HG03060 (cell line): ENCODE data around the gene ITPK1.

Experiments used
- ATAC-seq: cut with Tn5 transposase; IDR thresholded peaks from one replicate; pipeline ENCODE4 v1.9.1; 2021; ENCODE audit warnings: low read depth, moderate number of reproducible peaks; ENCODE audit not compliant: unreplicated experiment

Gene ITPK1

GRCh38 chr14:93045965-93046704 is 69.6 kb downstream of the ITPK1 start:
- no peak for ATAC-seq

DNA sequence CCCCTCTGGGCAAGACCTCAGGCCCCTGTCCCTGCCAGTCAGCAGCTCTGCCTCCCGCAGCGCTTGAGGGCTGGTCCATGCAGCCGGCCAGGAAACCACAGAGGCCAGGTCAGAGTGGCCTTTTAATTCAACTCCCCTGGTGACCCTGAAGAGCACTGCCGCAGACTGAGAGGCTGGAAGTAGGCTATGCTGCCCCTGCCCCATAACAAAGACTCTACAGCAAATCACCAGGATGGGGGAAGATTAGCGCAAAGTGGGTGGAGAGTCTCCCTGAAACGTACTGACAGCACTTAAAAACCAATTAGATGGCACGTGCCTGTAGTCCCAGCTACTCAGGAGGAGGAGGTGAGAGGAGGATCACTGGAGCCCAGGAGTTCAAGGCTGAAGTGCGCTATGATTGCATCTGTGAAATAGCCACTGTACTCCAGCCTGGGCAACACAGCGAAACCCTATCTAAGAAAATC is 70.5 kb downstream of the ITPK1 start:
- ATAC-seq, result no peak

DNA sequence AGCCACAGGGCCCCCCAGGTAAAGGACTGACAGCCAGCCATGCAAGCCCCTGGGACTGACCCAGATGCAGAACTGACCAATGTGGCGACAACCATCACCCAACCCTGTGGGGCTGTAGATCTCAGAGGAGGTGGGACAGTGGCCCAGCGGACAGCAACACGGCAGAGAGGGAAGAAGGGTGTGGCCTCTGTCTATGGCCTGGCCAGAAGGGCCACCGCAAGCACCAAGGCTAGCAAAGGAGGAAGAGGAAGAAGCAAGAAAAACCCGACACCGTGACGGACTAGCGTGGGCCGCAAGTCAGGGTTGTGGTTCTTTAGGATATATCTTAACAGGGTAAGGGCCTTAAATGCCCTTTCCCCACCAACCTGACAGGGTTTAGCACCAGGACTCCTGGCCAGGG is 71.2 kb downstream of the ITPK1 start:
- ATAC-seq, result no peak

- no peak for ATAC-seq
Observed at GRCh38 chr14:93044121-93044520, 71.6 kb downstream of the ITPK1 start.

GRCh38 chr14:93042968-93043940 is 72.5 kb downstream of the ITPK1 start:
- no peak for ATAC-seq

- ATAC-seq, result no peak
Observed at GRCh38 chr14:93041830-93042229, 73.9 kb downstream of the ITPK1 start.

- no peak for ATAC-seq
Observed at GRCh38 chr14:93040982-93041381, 74.7 kb downstream of the ITPK1 start.

DNA sequence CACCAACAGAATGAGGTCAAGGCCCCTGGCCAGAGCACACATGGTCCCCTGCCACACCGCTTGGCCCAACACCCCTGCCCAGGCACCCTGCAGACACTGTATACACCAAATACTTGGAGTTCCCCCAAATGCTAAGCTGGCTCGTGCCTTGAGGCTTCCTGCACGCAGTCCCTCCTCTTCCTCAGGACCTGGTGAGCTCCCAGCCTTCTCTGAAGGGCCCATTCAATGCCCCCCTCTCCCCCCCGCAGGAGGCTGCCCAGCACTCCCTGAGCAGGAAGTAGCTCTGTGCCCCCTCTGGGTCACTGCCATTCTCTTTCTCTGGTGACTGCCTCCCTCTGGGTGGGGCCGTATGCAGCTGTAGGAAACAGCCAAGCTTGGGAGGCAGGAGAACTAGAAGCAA is 75.3 kb downstream of the ITPK1 start:
- ATAC-seq, result no peak

DNA sequence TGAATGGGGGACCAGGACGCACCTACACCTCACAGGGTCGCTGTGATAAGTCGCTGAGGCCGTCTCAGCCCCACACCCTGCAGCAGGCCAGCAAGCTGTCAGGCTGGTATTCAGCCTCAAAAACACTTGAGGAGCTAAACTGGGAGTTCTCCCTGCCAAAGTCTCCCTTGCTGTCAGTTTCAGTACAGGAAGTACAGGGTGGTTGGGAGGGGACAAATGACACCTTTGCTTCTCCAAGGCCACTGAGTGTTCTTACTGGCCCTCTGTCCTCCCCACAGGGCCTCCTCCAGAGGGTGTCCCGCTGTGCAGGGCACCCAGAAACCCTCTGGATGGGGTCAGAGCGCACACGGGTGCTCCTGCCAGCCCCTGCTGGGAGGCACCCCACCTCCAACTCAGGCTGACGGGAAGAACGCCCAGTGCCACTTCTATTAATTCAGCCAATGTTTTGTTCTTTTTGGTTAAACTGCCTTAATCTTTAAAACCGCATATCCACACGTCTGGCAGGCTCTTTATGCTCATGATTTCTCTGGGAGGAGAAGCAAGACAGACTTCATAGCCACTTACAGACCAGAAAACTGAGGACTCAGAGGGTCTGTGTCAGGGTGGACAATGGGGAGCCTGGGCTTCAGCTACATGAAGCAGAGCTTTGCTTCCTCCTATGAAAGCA is 75.9 kb downstream of the ITPK1 start:
- ATAC-seq, result no peak

DNA sequence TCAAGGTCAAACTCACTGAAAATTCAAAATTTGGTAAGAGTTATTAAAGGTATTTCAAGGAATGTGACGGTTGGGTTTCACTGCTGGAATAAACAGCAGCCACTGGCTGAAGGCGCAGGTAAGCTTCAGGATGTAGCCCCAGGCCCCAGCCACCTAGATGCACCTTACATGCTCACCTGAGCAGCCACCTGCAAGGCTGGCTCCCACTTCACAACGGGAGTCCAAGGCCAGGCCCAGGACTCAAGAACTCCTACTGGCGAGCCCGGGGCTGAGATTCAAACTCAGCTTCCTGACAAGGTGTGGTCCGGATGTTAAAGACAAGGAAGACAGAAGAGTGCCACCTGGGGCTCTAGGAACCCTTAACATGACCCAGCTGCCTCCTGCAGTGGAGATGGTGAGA is 78.4 kb downstream of the ITPK1 start:
- no peak for ATAC-seq

DNA sequence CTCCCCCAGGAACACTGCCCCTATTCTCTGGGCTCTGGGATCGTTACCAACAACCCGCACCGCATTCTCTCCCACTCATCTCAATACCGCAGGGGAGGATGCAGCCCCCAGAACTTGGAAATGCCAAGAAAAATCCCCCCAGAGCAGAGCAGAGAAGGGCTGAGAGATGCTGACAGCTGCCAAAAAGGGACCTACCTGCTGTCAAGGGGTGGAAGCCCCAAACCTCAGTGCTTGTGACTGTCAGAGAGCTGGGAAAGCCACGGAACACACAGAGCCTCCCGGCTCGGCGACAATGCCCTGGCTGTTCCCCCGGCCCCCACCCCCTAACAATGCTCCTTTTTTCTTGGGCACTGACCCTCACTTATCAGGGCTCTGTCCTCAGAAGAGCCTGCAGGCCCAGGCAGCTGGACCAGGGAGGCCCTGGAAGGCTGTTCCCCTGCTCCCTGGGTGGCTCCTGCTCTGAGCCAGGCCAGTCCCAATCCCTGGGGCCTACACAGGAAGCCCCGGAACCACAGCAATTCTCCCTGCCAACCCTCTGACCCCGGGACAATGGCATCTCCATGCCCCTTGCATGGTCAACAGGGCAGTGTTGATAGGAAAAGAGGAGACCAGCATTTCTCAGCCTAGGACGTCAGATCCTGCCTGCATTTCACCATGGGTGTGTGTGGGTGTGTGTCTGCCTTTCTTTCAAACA is 78.9 kb downstream of the ITPK1 start:
- no peak for ATAC-seq

DNA sequence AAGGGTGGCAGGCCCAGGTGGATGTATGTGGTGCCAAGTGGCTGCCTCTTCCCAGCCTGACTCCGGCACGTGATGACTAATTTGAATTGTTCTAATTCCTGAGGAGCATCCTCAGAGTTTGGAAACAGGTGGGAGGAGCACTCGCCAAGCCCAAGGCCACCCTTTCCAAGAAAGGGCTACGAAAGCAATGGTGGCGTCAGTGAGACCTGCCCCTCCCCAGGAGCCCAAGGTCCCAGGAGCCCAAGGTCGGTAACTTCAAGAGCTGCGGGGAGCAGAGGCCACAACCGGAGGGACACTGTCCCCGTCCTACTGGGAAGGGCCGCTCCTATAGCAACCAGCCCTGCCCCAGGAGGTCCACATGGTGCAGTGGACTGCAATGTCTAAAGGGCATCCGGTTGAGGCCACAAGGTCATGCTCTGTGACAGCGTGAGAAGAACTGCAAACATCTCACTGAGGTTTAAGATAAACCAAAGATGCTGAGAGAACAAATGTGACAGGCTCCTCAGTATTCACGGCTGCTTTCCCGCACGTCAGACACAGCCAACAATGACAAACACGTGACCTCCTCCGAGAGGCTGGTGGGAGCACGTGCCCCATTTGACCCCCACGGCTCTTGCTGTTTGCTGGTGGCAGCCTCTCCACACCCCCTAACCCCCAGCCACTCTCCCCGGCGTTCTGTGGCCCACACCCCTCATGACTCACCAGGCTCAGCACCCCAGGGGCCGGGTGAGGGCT is 79.6 kb downstream of the ITPK1 start:
- no peak for ATAC-seq

DNA sequence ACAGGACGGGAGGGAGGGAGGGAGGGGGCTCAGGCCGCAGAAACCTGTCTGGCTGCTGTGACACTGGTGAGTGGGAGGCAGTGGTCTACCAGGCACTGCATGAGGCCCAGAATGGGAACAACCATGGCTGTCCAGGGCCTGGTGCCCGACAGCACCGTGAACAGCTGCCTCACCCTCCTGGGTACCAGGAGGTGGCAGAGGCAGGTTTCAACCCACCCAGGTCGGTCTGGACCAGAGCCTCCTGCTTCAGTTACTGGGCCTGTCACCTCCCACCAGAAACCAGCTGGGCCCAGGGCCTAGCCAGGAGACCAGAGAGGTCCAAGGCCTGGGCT is 80.2 kb downstream of the ITPK1 start:
- ATAC-seq, result no peak

GRCh38 chr14:93034671-93034994 is 81.1 kb downstream of the ITPK1 start:
- ATAC-seq, result no peak

DNA sequence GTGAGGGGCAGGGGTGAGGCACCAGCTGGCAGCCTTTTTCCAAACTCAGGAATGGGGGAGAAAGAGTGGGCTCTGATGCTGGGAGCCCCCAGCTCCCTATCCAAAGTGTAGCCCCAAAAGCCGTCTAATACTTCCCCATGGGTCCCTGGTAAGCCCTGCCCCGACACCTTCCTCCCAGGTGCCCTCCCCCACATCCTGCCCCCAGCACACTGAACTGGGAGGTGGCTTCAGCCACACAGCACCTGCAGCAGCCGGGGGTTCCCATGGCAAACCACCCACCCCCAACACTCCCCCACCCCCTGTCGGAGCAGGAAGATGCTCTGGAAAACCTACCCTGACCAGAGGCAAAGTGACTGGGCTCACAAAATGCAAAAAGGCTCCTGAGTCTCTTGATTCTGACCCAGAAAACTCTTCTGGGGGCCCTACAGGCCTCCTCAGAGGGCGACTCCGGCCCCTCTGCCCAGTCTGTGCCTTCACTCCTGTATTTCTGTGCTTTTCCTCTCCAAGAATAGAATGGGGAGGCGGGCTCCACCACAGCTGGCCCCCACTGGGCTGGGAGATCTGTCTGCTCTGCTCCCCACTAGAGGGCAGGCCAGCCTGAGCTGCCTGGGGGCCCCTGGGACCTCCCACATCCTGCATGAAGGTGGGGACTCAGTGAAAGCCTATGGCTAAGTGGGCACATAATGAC is 81.6 kb downstream of the ITPK1 start:
- ATAC-seq, result no peak

GRCh38 chr14:93033084-93033982 is 82.4 kb downstream of the ITPK1 start:
- no peak for ATAC-seq

DNA sequence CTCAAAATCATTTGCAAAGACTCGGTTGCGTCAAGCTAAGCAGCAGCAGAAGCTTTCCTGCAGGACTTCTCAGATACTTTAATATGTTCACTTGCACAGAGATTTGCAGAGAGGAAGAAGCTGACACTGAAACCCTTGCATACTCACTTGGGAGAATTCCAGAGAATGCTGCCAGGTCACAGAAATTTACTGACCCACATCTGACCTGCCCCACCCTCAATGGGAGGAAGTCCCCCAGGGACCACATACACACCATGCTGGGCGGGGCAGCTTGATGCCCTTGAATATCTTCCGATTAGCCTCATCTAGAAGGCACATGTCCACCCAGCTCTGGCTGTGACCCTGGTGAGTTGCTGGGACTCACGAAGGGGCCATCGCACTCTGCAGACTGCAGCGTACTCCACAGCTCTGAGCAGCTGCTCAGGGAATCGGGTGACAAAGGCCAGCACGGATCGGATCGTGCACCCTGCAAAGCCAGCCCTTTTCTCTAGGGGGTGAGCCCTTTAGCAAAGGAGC is 83.2 kb downstream of the ITPK1 start:
- no peak for ATAC-seq
